ELF-1 (cell line): ENCODE results near the gene APOD.

Source experiments
- DNase-seq: peaks from one replicate; pipeline ENCODE4 v3.0.0-alpha.2; 2016; ENCODE audit warnings: low read depth, low spot score

The APOD gene

GRCh38 chr3:195587406-195587805 lies 3.7 kb upstream of the APOD start:
- no peak for DNase-seq

- no peak for DNase-seq
Observed at GRCh38 chr3:195584543-195584870, 767 bp upstream of the APOD start.

- DNase-seq: peak; percentile 14
Observed at GRCh38 chr3:195582947-195583346, 793 bp downstream of the APOD start.

- DNase-seq: no peak
Observed at GRCh38 chr3:195580744-195581443, 2.8 kb downstream of the APOD start.

- DNase-seq: no peak
Observed at GRCh38 chr3:195579281-195579680, 4.5 kb downstream of the APOD start.

- no peak for DNase-seq
Observed at GRCh38 chr3:195578565-195578964, 5.2 kb downstream of the APOD start.

GRCh38 chr3:195577645-195578177 lies 6.0 kb downstream of the APOD start:
- no peak for DNase-seq

- DNase-seq: no peak
Observed at GRCh38 chr3:195574497-195575304, 9.0 kb downstream of the APOD start.

GRCh38 chr3:195573611-195574496 lies 9.9 kb downstream of the APOD start:
- DNase-seq: no peak

- DNase-seq: no peak
Observed at GRCh38 chr3:195571361-195571760, 12.4 kb downstream of the APOD start.

GRCh38 chr3:195570912-195571311 lies 12.8 kb downstream of the APOD start:
- DNase-seq: no peak

- no peak for DNase-seq
Observed at GRCh38 chr3:195570344-195570743, 13.4 kb downstream of the APOD start.

GRCh38 chr3:195568630-195569029 lies 15.1 kb downstream of the APOD start:
- DNase-seq: no peak

GRCh38 chr3:195566797-195567196 lies 16.9 kb downstream of the APOD start:
- DNase-seq: peak; percentile 59

GRCh38 chr3:195565716-195566115 lies 18.0 kb downstream of the APOD start:
- DNase-seq: no peak

- no peak for DNase-seq
Observed at GRCh38 chr3:195563317-195563716, 20.4 kb downstream of the APOD start.

GRCh38 chr3:195559723-195560409 lies 23.9 kb downstream of the APOD start:
- no peak for DNase-seq

GRCh38 chr3:195558602-195559001 lies 25.1 kb downstream of the APOD start:
- peak; percentile 23 for DNase-seq

- DNase-seq: no peak
Observed at GRCh38 chr3:195557322-195557721, 26.4 kb downstream of the APOD start.

- DNase-seq: no peak
Observed at GRCh38 chr3:195556390-195556789, 27.4 kb downstream of the APOD start.

- no peak for DNase-seq
Observed at GRCh38 chr3:195555110-195555509, 28.6 kb downstream of the APOD start.
